Coronary artery (tissue), 2 donors: ENCODE results near the gene SCGB3A1.
A peak's percentile ranks its signal among the peaks of the same experiment; 100 is the strongest.

Experiments used
- DNase-seq: peaks from one replicate; pipeline ENCODE4 v3.0.0-alpha.2; 2017; ENCODE audit warnings: low spot score
- H3K27ac ChIP-seq, 2 donors: fragments of 200-600 bp; sonication (generic); one replicate each; pipeline ENCODE4 v1.5.1; 2016 to 2019
- H3K4me3 ChIP-seq: fragments of 200-600 bp; sonication (generic); 2 replicates; pipeline ENCODE4 v1.5.1; 2016; ENCODE audit warnings: mild to moderate bottlenecking, moderate library complexity
- TF ChIP-seq, protein P1 (sequence below): fragments of 200-600 bp; sonication (generic); IDR thresholded peaks from one replicate; pipeline ENCODE4 v1.5.1; 2019; ENCODE audit warnings: antibody characterized with exemption

Gene SCGB3A1

DNA sequence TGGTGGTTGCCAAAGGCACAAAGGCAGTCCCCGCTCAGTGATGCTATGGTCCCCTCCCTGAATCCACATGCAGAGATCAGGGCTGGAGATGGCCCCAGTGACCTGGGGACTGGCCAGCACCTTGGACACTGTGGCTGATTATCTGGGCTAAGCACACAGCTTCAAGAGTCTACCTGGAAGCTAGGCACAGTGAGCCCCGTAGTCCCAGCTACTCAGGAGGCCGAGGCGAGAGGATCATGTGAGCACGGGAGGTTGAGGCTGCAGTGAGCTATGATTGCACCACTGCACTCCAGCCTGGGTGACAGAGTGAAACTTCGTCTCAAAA is 8.3 kb upstream of the SCGB3A1 start:
- TF ChIP-seq, protein P1, sequence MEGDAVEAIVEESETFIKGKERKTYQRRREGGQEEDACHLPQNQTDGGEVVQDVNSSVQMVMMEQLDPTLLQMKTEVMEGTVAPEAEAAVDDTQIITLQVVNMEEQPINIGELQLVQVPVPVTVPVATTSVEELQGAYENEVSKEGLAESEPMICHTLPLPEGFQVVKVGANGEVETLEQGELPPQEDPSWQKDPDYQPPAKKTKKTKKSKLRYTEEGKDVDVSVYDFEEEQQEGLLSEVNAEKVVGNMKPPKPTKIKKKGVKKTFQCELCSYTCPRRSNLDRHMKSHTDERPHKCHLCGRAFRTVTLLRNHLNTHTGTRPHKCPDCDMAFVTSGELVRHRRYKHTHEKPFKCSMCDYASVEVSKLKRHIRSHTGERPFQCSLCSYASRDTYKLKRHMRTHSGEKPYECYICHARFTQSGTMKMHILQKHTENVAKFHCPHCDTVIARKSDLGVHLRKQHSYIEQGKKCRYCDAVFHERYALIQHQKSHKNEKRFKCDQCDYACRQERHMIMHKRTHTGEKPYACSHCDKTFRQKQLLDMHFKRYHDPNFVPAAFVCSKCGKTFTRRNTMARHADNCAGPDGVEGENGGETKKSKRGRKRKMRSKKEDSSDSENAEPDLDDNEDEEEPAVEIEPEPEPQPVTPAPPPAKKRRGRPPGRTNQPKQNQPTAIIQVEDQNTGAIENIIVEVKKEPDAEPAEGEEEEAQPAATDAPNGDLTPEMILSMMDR = no peak
- peak; percentile 63 for DNase-seq
- Histone ChIP-seq H3K4me3 (no peak overlapping the region), H3K27ac (no peak overlapping the region)

DNA sequence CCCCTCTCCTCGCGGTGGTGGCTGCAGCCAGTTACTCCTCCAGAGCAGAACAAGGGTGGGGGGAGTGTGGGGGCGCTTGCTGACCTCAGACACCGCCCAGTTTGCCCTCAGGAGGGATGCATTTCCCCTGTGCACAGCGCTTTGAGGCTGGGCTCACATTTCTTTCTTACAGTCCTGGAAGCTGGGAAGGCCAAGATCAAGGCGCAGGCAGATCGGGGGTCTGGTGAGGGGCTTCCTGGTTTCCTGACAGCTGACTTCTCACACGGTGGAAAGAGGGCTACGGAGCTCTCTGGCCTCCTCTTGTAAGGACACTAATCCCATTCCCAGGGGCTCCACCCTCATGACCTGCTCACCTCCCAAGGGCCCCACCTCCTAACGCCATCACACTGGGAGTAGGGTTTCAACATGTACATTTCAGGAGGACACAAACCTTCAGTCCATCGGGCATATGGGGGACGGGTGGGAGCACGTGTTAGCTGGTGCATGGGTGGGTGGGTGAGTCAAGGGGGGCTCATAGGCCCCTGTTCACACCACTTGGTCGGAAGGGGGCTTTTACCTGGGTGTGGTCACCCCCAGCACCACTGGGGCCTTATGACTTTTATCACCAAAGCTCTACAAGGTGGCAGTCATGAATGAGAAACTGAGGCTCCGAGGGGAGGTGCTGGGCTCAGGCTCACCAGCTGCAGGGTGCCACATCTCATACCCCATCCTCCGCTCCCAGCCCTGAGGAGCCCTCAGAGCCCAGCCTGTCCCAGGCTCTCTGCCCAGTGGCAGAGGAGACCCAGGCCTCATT is 7.7 kb upstream of the SCGB3A1 start:
- peak; percentile 66 for DNase-seq
- TF ChIP-seq, protein P1 = no peak
- H3K27ac ChIP-seq = no peak overlapping the region
- no peak overlapping the region for H3K4me3 ChIP-seq

DNA sequence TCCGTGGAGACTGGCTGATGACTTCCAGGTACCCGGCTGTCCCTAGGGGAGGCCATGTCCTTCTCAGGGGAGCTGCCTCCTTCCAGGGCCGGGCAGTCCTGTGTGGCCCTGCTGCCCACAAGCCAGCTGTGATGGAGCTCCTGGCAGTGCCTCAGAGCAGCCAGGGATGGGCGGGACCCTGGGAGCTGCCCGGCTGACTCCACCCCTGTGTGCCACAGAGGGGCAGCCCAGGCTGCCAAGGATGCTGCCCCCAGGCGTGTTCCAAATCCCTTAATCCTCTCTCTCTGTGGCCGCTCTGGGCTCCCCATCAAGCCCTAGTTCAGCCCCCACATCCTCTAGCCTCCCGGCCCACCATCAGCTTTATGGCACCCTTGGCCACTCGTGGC is 7.0 kb upstream of the SCGB3A1 start:
- peak; percentile 55 for DNase-seq
- TF ChIP-seq, protein P1 = no peak
- no peak overlapping the region for H3K4me3 ChIP-seq
- H3K27ac ChIP-seq = no peak overlapping the region

DNA sequence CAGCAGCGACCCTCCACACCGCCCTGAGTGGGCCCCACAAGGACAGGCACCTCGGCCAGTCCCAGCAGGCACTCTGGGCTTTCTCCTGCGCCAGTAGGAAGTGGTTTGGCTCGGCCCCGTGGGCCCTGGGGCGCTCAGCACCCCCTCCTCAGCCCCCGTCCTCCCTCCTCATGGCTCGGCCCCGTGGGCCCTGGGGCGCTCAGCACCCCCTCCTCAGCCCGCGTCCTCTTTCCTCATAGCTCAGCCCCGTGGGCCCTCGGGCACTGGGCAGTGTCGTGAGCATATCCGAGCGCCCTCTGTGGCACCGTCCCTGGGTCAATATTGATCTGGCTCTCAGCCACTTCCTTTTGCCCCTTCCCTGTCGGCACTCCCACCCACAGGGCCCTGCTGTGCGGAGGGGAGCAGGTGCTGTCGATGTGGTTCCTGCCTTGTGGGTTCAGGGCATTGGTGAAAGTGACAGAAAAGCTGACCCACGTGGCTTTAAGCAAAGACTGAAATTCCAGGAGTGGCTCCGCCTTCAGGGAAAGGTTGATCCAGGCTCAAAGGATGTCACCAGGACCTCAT is 5.5 kb upstream of the SCGB3A1 start:
- no peak overlapping the region for H3K27ac ChIP-seq
- DNase-seq = no peak
- no peak overlapping the region for H3K4me3 ChIP-seq
- TF ChIP-seq, protein P1 = no peak

DNA sequence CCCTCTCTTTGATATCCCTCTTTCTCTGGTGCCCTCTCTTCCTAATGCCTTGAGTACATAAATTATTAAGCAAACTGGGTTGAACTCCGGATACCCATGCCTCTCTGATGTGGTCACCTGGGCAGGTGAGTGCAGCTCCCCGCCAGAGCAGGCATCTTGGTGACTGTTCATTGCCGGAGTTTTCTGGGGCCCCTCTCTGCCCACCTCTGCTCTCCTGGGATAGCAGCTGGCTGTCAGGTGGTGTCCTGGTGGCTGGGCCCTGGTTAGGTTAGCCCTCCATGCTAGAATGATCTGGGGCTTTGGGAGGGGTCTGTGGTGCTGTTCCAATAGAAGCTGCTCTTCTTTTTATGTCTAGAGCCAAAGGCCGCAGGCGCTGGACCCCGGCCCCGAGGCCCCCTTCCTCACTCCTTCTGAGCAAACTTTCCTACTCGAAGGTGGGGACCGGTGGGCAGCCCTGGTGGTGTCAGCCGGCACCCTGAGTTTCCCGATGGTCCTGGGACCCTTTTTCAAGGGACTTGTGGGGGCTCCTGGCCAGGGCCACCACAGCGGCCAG is 4.9 kb upstream of the SCGB3A1 start:
- Histone ChIP-seq H3K4me3 (no peak overlapping the region), H3K27ac (no peak overlapping the region)
- TF ChIP-seq, protein P1 = no peak
- no peak for DNase-seq

DNA sequence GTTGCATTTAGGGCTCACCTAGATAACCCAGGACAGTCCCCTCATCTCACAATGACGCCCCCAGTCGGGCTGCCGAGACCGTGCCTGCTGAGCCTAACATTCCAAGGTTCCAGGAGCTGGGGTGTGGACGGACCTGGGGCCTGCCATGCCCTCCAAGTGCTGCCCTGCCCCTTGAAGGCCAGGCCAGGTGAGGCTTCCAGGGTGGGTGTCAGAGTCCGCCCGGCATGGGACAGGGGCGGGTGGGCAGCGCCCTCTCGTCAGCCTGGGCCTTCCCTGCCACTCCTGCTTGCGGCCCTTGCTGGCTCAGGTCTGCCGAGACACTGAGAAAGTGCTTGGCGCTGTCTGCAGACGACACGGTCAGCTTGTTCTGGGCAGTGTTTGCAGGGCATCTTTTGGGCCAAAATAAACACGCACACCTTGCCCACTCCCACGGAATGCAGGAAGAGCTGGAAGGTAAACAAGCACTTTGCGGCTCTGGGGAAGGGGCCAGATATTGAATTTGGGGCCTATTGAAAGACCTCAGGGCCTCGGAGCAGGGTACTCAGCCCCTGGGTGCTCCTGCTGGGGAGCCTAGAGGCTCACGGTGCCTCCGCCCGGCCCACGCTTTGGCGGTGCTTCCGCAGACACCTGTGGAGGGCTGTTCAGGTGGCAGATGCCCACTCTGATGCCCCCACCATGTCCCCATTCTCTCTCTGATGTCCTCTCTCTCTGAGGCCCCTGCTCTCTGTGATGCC is 4.2 kb upstream of the SCGB3A1 start:
- Histone ChIP-seq H3K4me3 (no peak overlapping the region), H3K27ac (no peak overlapping the region)
- TF ChIP-seq, protein P1 = no peak
- no peak for DNase-seq
